Spleen (tissue), 13 donors: Measurements from ENCODE around the gene IFNGR1. TPM values are rescaled to one million over a fixed set of nuclear protein-coding genes. Genes with fewer than 3 reads are reported as not detected.

Experiments
- DNase-seq: peaks from one replicate; pipeline ENCODE4 v3.0.0-alpha.2; 2020
- H3K27ac ChIP-seq, 8 donors: fragments of 200-600 bp; sonication (generic) in 7 of 8; 1 replicate in 4 of 8; 2 replicates in 4 of 8; pipeline versions ENCODE4 v1.5.0 to v1.8.0; 2016 to 2021; ENCODE audit warnings: inconsistent platforms in 4 of 8, mild to moderate bottlenecking in 4 of 8, moderate library complexity in 1 of 8
- H3K27me3 ChIP-seq, 7 donors: fragments of 200-600 bp; sonication (generic) in 6 of 7; replicated peaks in 1 of 7; 1 replicate in 4 of 7; 2 replicates in 3 of 7; pipeline versions ENCODE4 v1.5.0 to v1.8.0; 2016 to 2021; ENCODE audit warnings: inconsistent platforms in 3 of 7, mild to moderate bottlenecking in 1 of 7
- H3K36me3 ChIP-seq, 6 donors: fragments of 200-600 bp; sonication (generic) in 5 of 6; 1 replicate in 4 of 6; 2 replicates in 2 of 6; pipeline versions ENCODE4 v1.5.0 to v1.8.0; 2016 to 2021; ENCODE audit warnings: inconsistent platforms in 2 of 6
- H3K4me1 ChIP-seq, 6 donors: fragments of 200-600 bp; sonication (generic) in 5 of 6; 1 replicate in 3 of 6; 2 replicates in 3 of 6; pipeline versions ENCODE4 v1.5.0 to v1.8.0; 2016 to 2021; ENCODE audit warnings: inconsistent platforms in 3 of 6
- H3K4me3 ChIP-seq, 8 donors: fragments of 200-600 bp; sonication (generic) in 7 of 8; 1 replicate in 4 of 8; 2 replicates in 4 of 8; pipeline versions ENCODE4 v1.5.0 to v1.8.0; 2016 to 2021; ENCODE audit warnings: inconsistent platforms in 4 of 8, mild to moderate bottlenecking in 4 of 8, moderate library complexity in 2 of 8
- H3K9me3 ChIP-seq, 8 donors: fragments of 200-600 bp; sonication (generic) in 7 of 8; 1 replicate in 4 of 8; 2 replicates in 4 of 8; pipeline versions ENCODE4 v1.5.0 to v1.8.0; 2016 to 2021; ENCODE audit warnings: inconsistent platforms in 4 of 8
- POLR2A ChIP-seq, 3 donors: fragments of 450-650 bp; IDR thresholded peaks; one replicate each; pipeline ENCODE4 v1.5.1; 2017; ENCODE audit warnings: antibody characterized with exemption in 3 of 3, mild to moderate bottlenecking in 1 of 3
- POLR2AphosphoS5 ChIP-seq, 3 donors: sonication (generic); formaldehyde crosslinking; IDR thresholded peaks; one replicate each; pipeline ENCODE4 v1.5.1; 2017; ENCODE audit warnings: antibody characterized with exemption in 3 of 3
- WGBS, 5 donors: extraction: QIAGEN DNeasy Blood & Tissue Kit in 3 of 5; methylation state at CpG; one replicate each; pipeline versions ENCODE4 v1.1.5 to v1.1.7; 2013 to 2018; 5-methylcytosine and 5-hydroxymethylcytosine counted together
- intact Hi-C: fragments of 100-400 bp; cut with DNase I; formaldehyde crosslinking; loops from one replicate; pipeline ENCODE4 v1.15.0; 2023; ENCODE audit warnings: low total_unique reads
- long read RNA-seq, 2 donors: transcript quantifications; one replicate each; lab custom pipeline, GENCODE V29; 2026
- polyA plus RNA-seq, 3 donors: library from polyadenylated mRNA; stranded (reverse); fragments of 200-250 nt; gene quantifications; one replicate each; pipeline ENCODE4 v1.2.1, GENCODE V29; 2013
- total RNA-seq, 7 donors: library from RNA; depleted of rRNA in 3 of 7; stranded (reverse); fragments of >200 nt in 3 of 7; fragmentation: NEBNext Ultra II Directional in 4 of 7; extraction: Animal tissue kit (Norgen Biotek cat#: 25700) in 4 of 7; gene quantifications; one replicate each; pipeline versions ENCODE4 v1.1.0 to v1.2.1, GENCODE V29; 2016 to 2021
- TF ChIP-seq, protein P1 (sequence below), 11 experiments: fragments of 200-600 bp in 7 of 11; fragments of 450-650 bp in 4 of 11; sonication (generic) in 4 of 11; IDR thresholded peaks in 8 of 11; conservative IDR thresholded peaks in 3 of 11; 1 replicate in 7 of 11; 2 replicates in 4 of 11; pipeline versions ENCODE4 v1.4.0 to v1.8.0; 2016 to 2021; ENCODE audit warnings: antibody characterized with exemption in 11 of 11, inconsistent platforms in 4 of 11, mild to moderate bottlenecking in 1 of 11
- donor health status: healthy with polysubstance abuse.
- donor health status: DM: no; HTN: no; CAD: no; lungs with moderate emphysema.
- donor health status: DM: no; HTN: no; CAD: no.
- donor health status: Bipolar disorder and iron deficiency.
- donor health status: healthy.
- donor health status: DM: no; HTN: no; CAD: no.
- donor health status: DM: yes; HTN: yes; CAD: no.

Gene IFNGR1
- total RNA-seq (100 to 1,000 TPM; 146 to 291 (median 232) TPM), polyA plus RNA-seq (100 to 1,000 TPM; 119 to 150 (median 122) TPM)
- long read RNA-seq, donor 1, transcript IFNGR1-201 (7 exons, 2,139 nt) = major isoform, 77 of 92 reads
- long read RNA-seq, donor 1, partial matches to known transcripts = 13 of 92 reads
- long read RNA-seq, donor 1, other reads (novel, unspliced or antisense) = 0 of 92 reads
- long read RNA-seq, donor 2, transcript IFNGR1-201 (7 exons, 2,139 nt) = major isoform, 41 of 45 reads
- long read RNA-seq, donor 2, partial matches to known transcripts = 0 of 45 reads
- long read RNA-seq, donor 2, other reads (novel, unspliced or antisense) = 0 of 45 reads

DNA sequence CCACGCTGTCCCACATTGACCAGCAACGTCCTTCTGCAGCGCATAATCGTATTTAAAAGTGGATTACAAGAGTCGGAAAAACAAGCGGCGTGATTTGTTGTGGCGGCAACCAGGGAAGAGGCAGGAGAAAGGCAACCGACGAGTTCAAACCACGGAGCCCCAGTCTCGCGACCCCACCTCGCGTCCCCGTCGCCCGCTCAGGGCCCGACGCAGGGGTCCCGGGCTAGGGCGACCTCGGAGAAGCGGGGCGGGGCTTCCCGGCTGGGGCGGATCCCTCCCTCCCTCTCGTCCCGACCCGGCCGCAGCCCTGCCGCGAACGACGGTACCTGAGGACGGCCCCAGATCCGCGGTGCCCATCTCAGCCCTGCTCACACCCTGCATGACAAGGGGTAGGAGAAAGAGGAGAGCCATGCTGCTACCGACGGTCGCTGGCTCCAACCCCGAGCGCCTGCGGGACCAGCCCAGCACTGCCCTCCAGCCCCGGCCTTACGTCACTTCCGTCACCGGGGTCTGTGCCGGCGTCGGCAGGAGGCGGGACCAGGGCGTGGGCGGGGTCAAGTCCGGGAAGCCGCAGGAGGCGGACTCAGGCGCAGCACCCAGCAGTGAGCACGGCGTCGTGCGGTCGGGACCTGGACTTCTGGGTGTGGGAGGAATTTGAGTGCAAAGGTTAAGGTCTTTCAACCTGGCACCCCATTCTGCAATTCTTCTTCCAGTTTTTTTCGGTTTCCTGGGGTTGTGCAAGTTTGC lies at the start of gene IFNGR1:
IFNGR1 (minus strand) TSS at position 469 of the 747 bp plus-strand sequence; CDS start at position 411, 58 bp downstream.
- intact Hi-C loops = no loop called here
- H3K36me3 ChIP-seq = peaks cover 0 to 11% (median 0%) of the 10 kb centered on the region in 6 donors
- peak within 1 kb of the TSS; percentile 58 to 83 (median 76) for H3K4me3 ChIP-seq
- DNase-seq = peak; percentile 100
- TF ChIP-seq POLR2AphosphoS5 (IDR thresholded peaks at IDR 0.05) (peak; percentile 99 to 100 (median 100)), POLR2A (IDR thresholded peaks at IDR 0.05) (peak; percentile 89 to 91 (median 91))
- TF ChIP-seq, protein P1, sequence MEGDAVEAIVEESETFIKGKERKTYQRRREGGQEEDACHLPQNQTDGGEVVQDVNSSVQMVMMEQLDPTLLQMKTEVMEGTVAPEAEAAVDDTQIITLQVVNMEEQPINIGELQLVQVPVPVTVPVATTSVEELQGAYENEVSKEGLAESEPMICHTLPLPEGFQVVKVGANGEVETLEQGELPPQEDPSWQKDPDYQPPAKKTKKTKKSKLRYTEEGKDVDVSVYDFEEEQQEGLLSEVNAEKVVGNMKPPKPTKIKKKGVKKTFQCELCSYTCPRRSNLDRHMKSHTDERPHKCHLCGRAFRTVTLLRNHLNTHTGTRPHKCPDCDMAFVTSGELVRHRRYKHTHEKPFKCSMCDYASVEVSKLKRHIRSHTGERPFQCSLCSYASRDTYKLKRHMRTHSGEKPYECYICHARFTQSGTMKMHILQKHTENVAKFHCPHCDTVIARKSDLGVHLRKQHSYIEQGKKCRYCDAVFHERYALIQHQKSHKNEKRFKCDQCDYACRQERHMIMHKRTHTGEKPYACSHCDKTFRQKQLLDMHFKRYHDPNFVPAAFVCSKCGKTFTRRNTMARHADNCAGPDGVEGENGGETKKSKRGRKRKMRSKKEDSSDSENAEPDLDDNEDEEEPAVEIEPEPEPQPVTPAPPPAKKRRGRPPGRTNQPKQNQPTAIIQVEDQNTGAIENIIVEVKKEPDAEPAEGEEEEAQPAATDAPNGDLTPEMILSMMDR (IDR thresholded peaks at IDR 0.05 in 8 of 11, conservative IDR thresholded peaks at IDR 0.05 in 3 of 11) = peak in 2 of 11 experiments; percentile 23 to 32
- H3K27ac ChIP-seq = peak within 1 kb of the TSS; percentile 96 to 100 (median 99)
- peaks cover 50 to 92% (median 85%) of the 10 kb centered on the region in 6 donors for H3K4me1 ChIP-seq
- WGBS, 5 donors = 0 to 1% (median 0%) methylated on average over 54 to 64 of the region's 64 CpGs
- no peaks in the 10 kb centered on the region for H3K9me3 ChIP-seq
- H3K27me3 ChIP-seq = no peaks in the 10 kb centered on the region

DNA sequence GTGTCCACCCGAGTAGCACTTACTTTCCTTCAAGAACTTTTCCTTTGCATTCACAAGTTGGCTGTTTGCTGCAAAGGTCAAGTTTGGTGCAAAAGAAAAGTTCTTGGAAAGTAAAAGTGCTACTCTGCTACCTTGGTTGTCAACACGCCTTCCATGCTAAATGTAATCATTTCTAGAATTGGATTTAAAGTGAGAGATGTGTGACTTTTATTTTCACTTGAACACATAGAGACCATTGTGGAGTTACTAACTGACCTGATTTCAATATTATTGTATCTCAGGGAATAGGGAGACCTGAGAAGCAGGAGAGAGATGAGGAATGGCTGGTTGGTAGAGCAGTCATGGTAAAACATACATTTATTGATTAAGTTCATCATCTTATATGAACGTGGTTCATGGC lies 49.7 kb upstream of the IFNGR1 start:
- H3K9me3 ChIP-seq = no peaks in the 10 kb centered on the region
- H3K4me3 ChIP-seq = no peak overlapping the region
- peaks cover 0 to 27% (median 13%) of the 10 kb centered on the region in 6 donors for H3K4me1 ChIP-seq
- peak overlapping the region in 2 of 8 donors; percentile 14 to 51 for H3K27ac ChIP-seq
- H3K27me3 ChIP-seq = no peaks in the 10 kb centered on the region
- no peak for DNase-seq
- intact Hi-C loops = loop anchor here (10.0 kb wide), 1 partner anchor 46 kb away; no protein-coding TSS in a partner anchor
- TF ChIP-seq POLR2A (IDR thresholded peaks at IDR 0.05) (no peak), POLR2AphosphoS5 (IDR thresholded peaks at IDR 0.05) (no peak)
- TF ChIP-seq, protein P1 (IDR thresholded peaks at IDR 0.05 in 8 of 11, conservative IDR thresholded peaks at IDR 0.05 in 3 of 11) = no peak
- no peaks in the 10 kb centered on the region for H3K36me3 ChIP-seq
- WGBS, 5 donors = 78 to 85% (median 81%) methylated on average over 3 of the region's 3 CpGs

DNA sequence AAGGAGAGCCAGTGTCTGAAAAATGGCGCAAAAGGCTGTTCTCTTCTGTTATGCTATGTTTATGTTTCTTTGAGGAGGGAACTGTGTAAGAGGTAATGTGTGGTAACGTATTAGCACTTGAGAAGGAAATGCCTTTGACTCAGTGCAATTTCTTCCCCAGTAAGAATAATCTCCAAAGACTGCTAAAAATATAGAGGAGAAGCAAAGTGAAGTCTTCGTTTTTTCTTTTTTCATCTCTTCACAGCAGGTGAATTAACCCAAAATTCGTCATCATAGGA lies 47.1 kb upstream of the IFNGR1 start:
- Histone ChIP-seq H3K4me1 (peaks cover 3 to 36% (median 14%) of the 10 kb centered on the region in 6 donors), H3K9me3 (no peaks in the 10 kb centered on the region), H3K27me3 (no peaks in the 10 kb centered on the region), H3K27ac (no peak overlapping the region), H3K36me3 (no peaks in the 10 kb centered on the region), H3K4me3 (no peak overlapping the region)
- TF ChIP-seq POLR2A (IDR thresholded peaks at IDR 0.05) = no peak
- TF ChIP-seq POLR2AphosphoS5 (IDR thresholded peaks at IDR 0.05) = no peak
- TF ChIP-seq, protein P1 (IDR thresholded peaks at IDR 0.05 in 8 of 11, conservative IDR thresholded peaks at IDR 0.05 in 3 of 11) = no peak
- intact Hi-C loops = loop anchor here (10.0 kb wide), 1 partner anchor 49 kb away; no protein-coding TSS in a partner anchor
- no peak for DNase-seq
- WGBS, 5 donors = 68 to 81% (median 79%) methylated on average over 4 of the region's 4 CpGs
